B cell (primary cell): ENCODE results near the gene SLC2A14. TPM values are rescaled to one million over a fixed set of nuclear protein-coding genes. Genes with fewer than 3 reads are reported as not detected.
"Not testable (repeated sequence)": the region's sequence is repeated elsewhere in the genome, so short reads cannot be mapped to it uniquely, and the experiment has no call there.

Experiments used
- ATAC-seq: fragments of 200-7000 bp; cut with Tn5 transposase; one replicate; pipeline ENCODE4 v1.10.0; 2021; ENCODE audit warnings: low read depth, mild to moderate bottlenecking, moderate number of reproducible peaks, moderate library complexity
- CTCF ChIA-PET: fragments of 350-600 bp; sonication (Branson Sonifier 250); formaldehyde crosslinking; loops from one replicate; lab custom pipeline; 2021; ENCODE audit warnings: antibody characterized with exemption, inconsistent platforms; lab: Charles Lee
- POLR2A ChIA-PET: fragments of 350-600 bp; sonication (Branson Sonifier 250); formaldehyde crosslinking; loops from one replicate; lab custom pipeline; 2021; ENCODE audit warnings: antibody characterized with exemption; lab: Charles Lee
- DNase-seq: peaks from one replicate; pipeline ENCODE4 v3.0.0; 2013
- H2AFZ ChIP-seq: 2 replicates; pipeline ENCODE4 v1.6.1; 2012; ENCODE audit warnings: mild to moderate bottlenecking, low read depth, low read length; ENCODE audit not compliant: insufficient read depth, poor library complexity, severe bottlenecking
- H3K27ac ChIP-seq, 2 donors: 1 replicate in 1 of 2; 2 replicates in 1 of 2; pipeline ENCODE4 v1.5.1; 2012 to 2013; ENCODE audit warnings: low read length in 2 of 2, mild to moderate bottlenecking in 2 of 2, moderate library complexity in 1 of 2
- H3K27me3 ChIP-seq, 4 experiments: fragments of 200-600 bp in 1 of 4; sonication (generic) in 1 of 4; replicated peaks in 1 of 4; 1 replicate in 2 of 4; 2 replicates in 2 of 4; pipeline versions ENCODE4 v1.6.1 to v1.7.0; 2013 to 2016; ENCODE audit warnings: low read length in 3 of 4, mild to moderate bottlenecking in 2 of 4, mixed read lengths in 1 of 4, moderate library complexity in 1 of 4; ENCODE audit not compliant: insufficient read depth in 4 of 4, control insufficient read depth in 3 of 4; ENCODE audit errors: control extremely low read depth in 1 of 4
- H3K36me3 ChIP-seq, 2 experiments: replicated peaks in 1 of 2; 1 replicate in 1 of 2; 2 replicates in 1 of 2; pipeline versions ENCODE4 v1.6.1 to v1.7.1; 2013; ENCODE audit warnings: low read length in 1 of 2; ENCODE audit not compliant: insufficient read depth in 2 of 2, control insufficient read depth in 1 of 2; ENCODE audit errors: control extremely low read depth in 1 of 2, extremely low read depth in 1 of 2
- H3K4me1 ChIP-seq, 2 donors: fragments of 200-600 bp in 1 of 2; sonication (generic) in 1 of 2; 1 replicate in 1 of 2; 2 replicates in 1 of 2; pipeline versions ENCODE4 v1.5.1 to v1.6.1; 2013 to 2017; ENCODE audit warnings: low read length in 2 of 2; ENCODE audit not compliant: control insufficient read depth in 2 of 2, insufficient read depth in 2 of 2
- H3K4me2 ChIP-seq: replicated peaks from 2 replicates; pipeline ENCODE3; 2012; ENCODE audit warnings: mild to moderate bottlenecking, low read depth, low read length; ENCODE audit not compliant: poor library complexity, severe bottlenecking
- H3K4me3 ChIP-seq, 5 experiments: fragments of 200-600 bp in 1 of 5; sonication (generic) in 1 of 5; 1 replicate in 3 of 5; 2 replicates in 2 of 5; pipeline versions ENCODE4 v1.5.1 to v1.7.0; 2011 to 2016; ENCODE audit warnings: low read length in 4 of 5, mild to moderate bottlenecking in 4 of 5, low read depth in 2 of 5, control low read depth in 1 of 5, moderate library complexity in 1 of 5; ENCODE audit not compliant: insufficient read depth in 1 of 5; ENCODE audit errors: control extremely low read depth in 1 of 5, extremely low read depth in 1 of 5
- H3K79me2 ChIP-seq: fragments of 200-600 bp; sonication (generic); one replicate; pipeline ENCODE4 v1.6.0; 2016; ENCODE audit warnings: low read length; ENCODE audit not compliant: control insufficient read depth, insufficient read depth
- H3K9ac ChIP-seq: fragments of 200-600 bp; sonication (generic); 2 replicates; pipeline ENCODE4 v1.6.1; 2017; ENCODE audit warnings: mild to moderate bottlenecking, low read length, moderate library complexity
- H3K9me3 ChIP-seq, 3 donors: one replicate each; pipeline versions ENCODE4 v1.6.1 to v1.7.1; 2013; ENCODE audit warnings: low read length in 2 of 3; ENCODE audit not compliant: control insufficient read depth in 2 of 3, insufficient read depth in 1 of 3; ENCODE audit errors: control extremely low read depth in 1 of 3
- H4K20me1 ChIP-seq: 2 replicates; pipeline ENCODE4 v1.6.0; 2012; ENCODE audit warnings: mild to moderate bottlenecking, low read length; ENCODE audit not compliant: insufficient read depth, control insufficient read depth, poor library complexity, severe bottlenecking
- H3K27ac Mint-ChIP-seq: one replicate; pipeline ENCODE4 v1.8.0; 2021; ENCODE audit warnings: mixed read lengths
- H3K27me3 Mint-ChIP-seq: one replicate; pipeline ENCODE4 v1.8.0; 2021; ENCODE audit warnings: mixed read lengths
- H3K4me1 Mint-ChIP-seq: one replicate; pipeline ENCODE4 v1.8.0; 2021; ENCODE audit warnings: mixed read lengths
- H3K4me3 Mint-ChIP-seq: one replicate; pipeline ENCODE4 v1.8.0; 2021; ENCODE audit warnings: mixed read lengths
- H3K9me3 Mint-ChIP-seq: one replicate; pipeline ENCODE4 v1.8.0; 2022; ENCODE audit warnings: mixed read lengths; ENCODE audit not compliant: insufficient read depth
- CTCF ChIP-seq: fragments of 200-600 bp; IDR thresholded peaks from one replicate; pipeline ENCODE4 v1.8.0; 2022; ENCODE audit warnings: antibody characterized with exemption, mild to moderate bottlenecking
- EZH2 ChIP-seq: IDR thresholded peaks from 2 replicates; pipeline ENCODE4 v1.6.1; 2012; ENCODE audit warnings: borderline replicate concordance, low read depth, mild to moderate bottlenecking, moderate library complexity, low read length; ENCODE audit not compliant: insufficient read depth, poor library complexity, severe bottlenecking
- WGBS: methylation state at CpG from one replicate; pipeline ENCODE4 v1.1.5; 2013; ENCODE audit warnings: missing lambda C conversion rate; ENCODE audit not compliant: insufficient coverage; 5-methylcytosine and 5-hydroxymethylcytosine counted together
- intact Hi-C: fragments of 100-400 bp; cut with micrococcal nuclease; formaldehyde crosslinking; loops from one replicate; pipeline ENCODE4 v1.10.0; 2022
- polyA plus RNA-seq: library from polyadenylated mRNA; depleted of rRNA; stranded (reverse); fragments of >200 nt; gene quantifications from 2 replicates; pipeline ENCODE4 v1.2.3, GENCODE V29; 2012
- total RNA-seq, 2 donors: library from RNA; stranded (reverse); fragments of 120-200 nt in 1 of 2; gene quantifications; 1 replicate in 1 of 2; 2 replicates in 1 of 2; pipeline versions ENCODE4 v1.2.3 to v1.2.4, GENCODE V29; 2013 to 2022

SLC2A14 gene
- total and polyA plus RNA-seq, 2 donors (not counting 1 experiment from before 2014, with no cell fraction given), result 2.5 to 4.7 TPM

- ChIA-PET POLR2A (no interaction called here), CTCF (interaction anchor here (0.9 to 2.3 kb wide), 3 partner anchors 9 to 108 kb away, joined by 3 to 5 read pairs (median 4); no protein-coding TSS in a partner anchor)
- H3K9me3 Mint-ChIP-seq, result no peaks in the 10 kb centered on the region
- intact Hi-C loops, result no loop called here
- Histone ChIP-seq H3K4me1 (no peaks in the 10 kb centered on the region), H3K9me3 (no peaks in the 10 kb centered on the region), H3K4me3 (no peak overlapping the region), H4K20me1 (no peaks in the 10 kb centered on the region), H3K79me2 (no peaks in the 10 kb centered on the region), H3K4me2 (no peak overlapping the region), H3K27me3 (no peaks in the 10 kb centered on the region), H2AFZ (no peak overlapping the region), H3K36me3 (no peaks in the 10 kb centered on the region), H3K27ac (no peak overlapping the region), H3K9ac (no peak overlapping the region)
- no peak overlapping the region for H3K4me3 Mint-ChIP-seq
- DNase-seq, result no peak
- WGBS, result 97% methylated on average over 8 of the region's 12 CpGs
- no peak for TF ChIP-seq EZH2
- TF ChIP-seq CTCF, result no peak
- peaks cover 3% of the 10 kb centered on the region for H3K27me3 Mint-ChIP-seq
- H3K4me1 Mint-ChIP-seq, result no peaks in the 10 kb centered on the region
- no peak for ATAC-seq
- no peak overlapping the region for H3K27ac Mint-ChIP-seq
Observed at GRCh38 chr12:7797698-7798398, 74.9 kb downstream of the SLC2A14 start.

GRCh38 chr12:7797269-7797668 is 75.4 kb downstream of the SLC2A14 start:
- not testable (repeated sequence) for H4K20me1 ChIP-seq
- CTCF ChIA-PET, result interaction anchor here (1.4 to 1.8 kb wide), 2 partner anchors 10 to 11 kb away, joined by 4 read pairs; no protein-coding TSS in a partner anchor

More at GRCh38 chr12:7797269-7797668, 75.4 kb downstream of the SLC2A14 start:
- H3K9me3 Mint-ChIP-seq, H3K9ac ChIP-seq, H3K79me2 ChIP-seq, H3K9me3 ChIP-seq, DNase-seq, H3K27me3 ChIP-seq, H3K27me3 Mint-ChIP-seq, H2AFZ ChIP-seq, H3K27ac Mint-ChIP-seq, H3K36me3 ChIP-seq, intact Hi-C loops, H3K27ac ChIP-seq, ATAC-seq, H3K4me3 Mint-ChIP-seq, H3K4me3 ChIP-seq, H3K4me1 Mint-ChIP-seq, H3K4me1 ChIP-seq, H3K4me2 ChIP-seq: not testable (repeated sequence)
- WGBS, result 91% methylated on average over 4 of the region's 7 CpGs
- POLR2A ChIA-PET, result interaction anchor here (0.7 kb wide), 1 partner anchor 407 kb away, joined by 6 read pairs; no protein-coding TSS in a partner anchor
